GM12872 (cell line): ENCODE results near the gene FOXK1.

Source experiments
- TF ChIP-seq, protein P1 (sequence below): IDR thresholded peaks from 3 replicates; pipeline ENCODE4 v1.5.1; 2011; ENCODE audit warnings: low read depth, mild to moderate bottlenecking, low read length, moderate library complexity; ENCODE audit not compliant: insufficient read depth

The FOXK1 gene

DNA sequence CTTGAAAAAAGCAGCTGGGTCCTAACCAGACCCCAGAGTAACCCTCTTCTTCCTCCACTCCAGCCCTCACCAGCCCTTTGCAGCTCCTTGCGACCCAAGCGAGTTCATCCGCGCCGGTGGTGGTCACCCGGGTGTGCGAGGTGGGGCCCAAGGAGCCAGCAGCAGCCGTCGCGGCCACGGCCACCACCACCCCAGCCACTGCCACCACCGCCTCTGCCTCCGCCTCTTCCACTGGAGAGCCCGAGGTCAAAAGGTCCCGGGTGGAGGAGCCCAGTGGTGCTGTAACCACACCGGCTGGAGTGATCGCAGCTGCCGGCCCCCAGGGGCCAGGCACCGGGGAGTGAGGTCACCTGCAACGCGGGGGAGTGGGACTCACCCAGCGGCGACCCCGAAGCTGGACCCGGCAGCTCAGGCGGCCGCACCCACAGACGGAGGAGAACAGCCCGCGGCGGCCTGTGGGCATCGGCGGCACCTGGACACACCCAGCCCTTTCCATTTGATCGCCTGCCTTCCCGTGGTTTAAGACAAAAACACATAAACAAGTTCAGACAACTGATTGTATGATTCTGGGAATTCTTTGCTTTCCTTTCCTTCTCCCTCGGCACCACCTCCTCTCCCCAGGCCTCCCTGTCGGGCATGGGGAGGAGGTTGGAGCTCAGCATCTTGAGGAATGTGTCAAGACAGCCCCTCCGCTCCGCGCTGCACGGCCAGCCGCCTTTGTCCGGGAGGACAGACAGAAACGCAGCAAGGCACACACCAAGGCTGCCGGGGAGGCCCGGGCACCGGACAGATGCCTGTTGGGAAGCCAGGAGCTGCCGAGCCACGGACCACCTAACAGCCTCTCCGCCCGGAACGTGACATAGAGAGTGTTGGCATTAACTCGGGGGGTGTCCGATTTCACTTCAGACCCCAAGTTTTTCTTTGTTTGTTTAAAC is 80.3 kb downstream of the FOXK1 start:
- TF ChIP-seq, protein P1, sequence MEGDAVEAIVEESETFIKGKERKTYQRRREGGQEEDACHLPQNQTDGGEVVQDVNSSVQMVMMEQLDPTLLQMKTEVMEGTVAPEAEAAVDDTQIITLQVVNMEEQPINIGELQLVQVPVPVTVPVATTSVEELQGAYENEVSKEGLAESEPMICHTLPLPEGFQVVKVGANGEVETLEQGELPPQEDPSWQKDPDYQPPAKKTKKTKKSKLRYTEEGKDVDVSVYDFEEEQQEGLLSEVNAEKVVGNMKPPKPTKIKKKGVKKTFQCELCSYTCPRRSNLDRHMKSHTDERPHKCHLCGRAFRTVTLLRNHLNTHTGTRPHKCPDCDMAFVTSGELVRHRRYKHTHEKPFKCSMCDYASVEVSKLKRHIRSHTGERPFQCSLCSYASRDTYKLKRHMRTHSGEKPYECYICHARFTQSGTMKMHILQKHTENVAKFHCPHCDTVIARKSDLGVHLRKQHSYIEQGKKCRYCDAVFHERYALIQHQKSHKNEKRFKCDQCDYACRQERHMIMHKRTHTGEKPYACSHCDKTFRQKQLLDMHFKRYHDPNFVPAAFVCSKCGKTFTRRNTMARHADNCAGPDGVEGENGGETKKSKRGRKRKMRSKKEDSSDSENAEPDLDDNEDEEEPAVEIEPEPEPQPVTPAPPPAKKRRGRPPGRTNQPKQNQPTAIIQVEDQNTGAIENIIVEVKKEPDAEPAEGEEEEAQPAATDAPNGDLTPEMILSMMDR, result no peak

DNA sequence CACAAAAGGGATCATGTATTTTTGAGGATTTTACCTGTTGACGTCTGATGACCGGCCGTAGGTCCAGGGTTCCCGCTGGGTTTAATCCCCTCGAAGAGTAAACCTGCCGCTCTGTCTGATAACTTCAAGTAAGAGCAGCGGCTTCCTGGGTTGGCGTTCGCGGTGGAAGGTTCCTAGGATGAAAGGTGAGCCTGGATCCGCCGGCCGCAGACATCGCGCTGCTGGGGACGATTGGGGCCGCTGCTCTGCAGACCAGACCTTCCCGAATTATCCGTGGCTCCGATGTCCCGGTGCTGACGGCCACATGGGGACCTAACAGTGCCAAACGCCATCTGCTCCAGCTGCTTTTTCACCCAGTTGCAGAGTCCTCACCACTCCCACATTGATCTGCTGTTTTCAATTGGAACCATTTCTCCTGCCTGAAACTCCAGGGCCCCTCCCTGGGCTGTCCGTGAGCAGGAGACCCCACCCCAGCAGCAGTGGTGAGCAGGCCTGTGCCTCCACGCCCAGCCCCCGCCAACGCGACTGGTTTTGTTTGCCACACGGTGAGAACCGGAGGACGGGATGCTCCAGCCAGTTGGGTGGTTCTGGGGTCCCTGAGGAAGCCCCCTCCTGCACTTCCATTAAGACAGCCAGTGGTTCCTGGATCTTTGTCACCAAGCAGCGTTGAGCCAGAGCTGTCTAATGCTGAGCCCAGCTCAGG is 81.1 kb downstream of the FOXK1 start:
- TF ChIP-seq, protein P1, result no peak

DNA sequence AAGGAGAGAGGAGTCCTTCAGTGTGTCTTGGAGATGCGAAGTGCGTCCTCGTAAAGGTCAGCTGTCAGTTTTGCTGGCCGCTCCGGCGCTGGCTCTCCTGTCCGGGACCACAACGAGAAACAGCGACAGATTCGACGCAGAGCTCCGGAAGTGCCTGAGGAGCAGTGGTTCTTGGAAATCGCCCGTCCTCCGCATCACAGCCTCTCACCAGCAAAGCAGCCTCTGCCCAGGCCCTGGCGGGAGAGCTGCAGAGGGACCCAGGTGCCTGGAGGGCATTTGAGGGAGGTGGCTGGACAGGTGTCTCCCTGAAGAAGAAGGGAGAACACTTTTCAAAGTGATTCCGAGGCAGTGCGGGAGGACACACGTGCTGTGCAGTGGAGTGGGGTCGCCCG is 81.7 kb downstream of the FOXK1 start:
- TF ChIP-seq, protein P1, result no peak

DNA sequence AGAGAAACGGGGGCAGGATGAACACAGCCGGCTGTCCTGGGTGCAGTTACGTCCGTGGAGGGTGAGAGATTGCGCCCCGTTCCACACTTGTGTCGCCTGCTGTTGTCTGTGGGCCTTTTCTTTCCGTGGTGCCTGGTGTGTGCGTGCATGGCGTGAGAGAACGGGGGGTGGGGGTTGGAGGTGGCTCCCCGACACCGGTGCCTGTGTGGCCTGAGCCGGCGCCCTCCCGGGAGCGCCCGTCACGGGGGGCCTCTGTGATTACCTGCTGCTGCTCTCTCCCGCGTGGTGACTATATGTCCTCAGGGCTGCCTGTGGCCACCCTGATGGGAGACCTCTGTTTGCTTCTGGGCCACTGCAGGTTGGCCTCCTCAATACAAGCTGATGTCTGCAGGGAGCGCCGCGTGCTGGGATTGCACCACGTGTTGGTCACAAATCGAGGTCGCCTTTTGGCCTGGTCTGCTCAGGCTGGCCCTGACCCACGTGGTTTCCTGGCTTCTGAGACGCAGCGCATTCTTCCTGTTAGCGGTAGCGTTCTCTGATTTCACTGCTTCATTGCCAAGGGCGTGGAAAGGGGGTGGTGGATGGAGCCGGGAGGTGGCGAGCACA is 82.4 kb downstream of the FOXK1 start:
- TF ChIP-seq, protein P1, result no peak

DNA sequence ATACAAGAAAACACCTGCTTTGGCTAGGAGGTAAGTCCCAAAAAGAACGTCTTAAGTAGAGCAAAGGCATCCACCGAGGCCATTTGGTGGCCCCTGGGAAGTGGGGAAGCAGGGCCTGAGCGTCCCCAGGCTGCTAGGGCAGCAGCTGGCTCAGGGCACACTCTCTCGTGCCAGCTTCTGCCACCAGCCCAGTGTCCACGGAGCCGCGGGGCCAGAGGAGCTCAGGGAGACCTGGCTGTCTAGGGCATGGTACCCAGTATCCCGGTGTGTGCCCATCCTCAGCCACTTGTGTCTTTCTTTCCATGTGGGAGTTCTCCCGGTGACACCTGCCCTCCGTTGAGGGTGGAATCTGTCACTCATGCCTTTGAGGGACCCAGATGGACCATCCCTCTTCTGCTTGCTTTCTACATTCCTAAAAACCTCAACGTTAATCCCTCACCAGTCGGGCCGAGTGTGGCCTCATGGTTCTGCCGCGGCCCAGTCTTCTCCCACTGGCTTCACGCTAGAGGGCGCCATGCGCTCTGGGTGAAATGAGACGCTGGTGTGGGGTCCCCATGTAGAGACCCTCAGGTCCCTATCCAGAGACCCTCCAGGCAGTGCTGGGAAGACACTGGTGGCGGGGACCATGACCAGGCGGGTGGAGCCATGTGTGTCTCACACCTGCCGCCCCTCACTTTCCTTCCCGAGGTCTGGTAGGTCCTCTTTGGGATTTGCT is 83.8 kb downstream of the FOXK1 start:
- TF ChIP-seq, protein P1, result no peak

DNA sequence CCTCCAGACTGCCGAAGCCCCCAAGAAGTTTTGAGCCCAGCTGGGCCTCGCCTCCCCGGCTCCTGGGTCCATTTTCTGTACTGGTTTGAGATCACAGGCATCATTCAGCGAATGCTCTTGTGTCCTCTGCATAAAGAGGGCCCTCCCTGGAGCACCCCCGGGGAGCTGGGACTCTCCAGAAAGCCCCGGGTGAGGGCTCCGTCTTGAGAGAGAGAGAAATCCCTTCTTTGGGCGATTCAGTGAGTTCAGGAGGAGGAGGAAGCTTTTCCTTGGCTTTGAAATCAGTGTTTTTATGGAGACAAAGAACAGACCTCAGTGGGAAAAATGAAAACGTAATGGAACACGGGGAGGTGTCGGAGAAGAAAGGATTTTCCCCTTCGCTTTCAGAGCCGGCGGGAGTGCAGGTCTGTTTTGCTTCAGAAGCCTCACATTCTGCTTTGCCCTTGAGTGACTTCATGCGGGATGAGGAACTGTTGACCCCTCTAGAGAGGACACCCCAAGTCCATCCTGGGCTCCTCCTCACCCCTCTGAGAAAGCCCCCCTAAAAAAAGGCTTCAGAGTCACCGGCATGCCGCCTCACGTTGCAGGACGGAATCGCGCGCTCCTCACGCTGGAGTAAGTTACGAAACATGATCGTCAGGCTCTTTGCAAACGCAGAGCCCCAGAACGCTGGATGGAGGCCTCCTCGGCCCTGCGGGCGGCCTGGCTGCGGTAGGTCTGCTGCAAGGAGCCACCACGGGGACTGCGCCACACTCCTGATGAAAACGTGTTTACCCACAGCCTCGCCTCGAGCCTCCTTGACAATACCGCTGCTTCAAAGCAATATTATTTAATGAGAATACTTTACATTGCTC is 84.8 kb downstream of the FOXK1 start:
- TF ChIP-seq, protein P1, result no peak
